ENCODE data around the gene ACOT13.
"Not testable (repeated sequence)": the region's sequence is repeated elsewhere in the genome, so short reads cannot be mapped to it uniquely, and the experiment has no call there.

Gene ACOT13

GRCh38 chr6:24743265-24743943 lies 76.5 kb downstream of the ACOT13 start:
- TF ChIP-seq CTCF (conservative IDR thresholded peaks at IDR 0.05), result no peak
- TF ChIP-seq ZFX (IDR thresholded peaks at IDR 0.05), result no peak
- H3K27ac ChIP-seq, result no peak overlapping the region

- TF ChIP-seq ZFX (IDR thresholded peaks at IDR 0.05) (no peak), CTCF (conservative IDR thresholded peaks at IDR 0.05) (no peak)
- H3K27ac ChIP-seq, result no peak overlapping the region
These were observed 77.1 kb downstream of the ACOT13 start for GRCh38 chr6:24743944-24744335.

DNA sequence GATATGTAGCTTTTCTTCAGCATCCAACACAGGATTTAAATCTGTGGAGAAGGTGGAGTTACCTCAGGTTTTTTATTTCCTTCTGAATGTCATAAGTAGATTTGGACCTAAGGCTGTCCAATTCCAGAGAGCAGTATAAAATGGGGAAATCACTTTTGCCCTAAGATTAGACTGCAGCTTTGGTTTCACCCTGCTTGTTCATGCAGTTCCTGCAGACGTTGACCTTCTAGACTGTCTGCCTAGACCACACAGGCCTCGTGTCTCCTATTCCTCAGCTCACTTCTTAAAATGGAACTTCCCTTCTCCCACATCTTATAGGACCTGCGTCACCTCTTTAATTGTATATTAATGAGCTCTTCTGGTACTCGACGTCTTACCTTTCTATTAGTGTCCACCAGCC lies 78.0 kb downstream of the ACOT13 start:
- H3K27ac ChIP-seq, result no peak overlapping the region

GRCh38 chr6:24749297-24749696 lies 82.4 kb downstream of the ACOT13 start:
- H3K27ac ChIP-seq, result no peak overlapping the region
- TF ChIP-seq CTCF (conservative IDR thresholded peaks at IDR 0.05) (no peak), ZFX (IDR thresholded peaks at IDR 0.05) (no peak)

More for the DNA sequence above, 78.0 kb downstream of the ACOT13 start:
- TF ChIP-seq CTCF (conservative IDR thresholded peaks at IDR 0.05) (no peak), ZFX (IDR thresholded peaks at IDR 0.05) (no peak)

GRCh38 chr6:24750878-24751277 lies 84.0 kb downstream of the ACOT13 start:
- not testable (repeated sequence) for H3K27ac ChIP-seq

DNA sequence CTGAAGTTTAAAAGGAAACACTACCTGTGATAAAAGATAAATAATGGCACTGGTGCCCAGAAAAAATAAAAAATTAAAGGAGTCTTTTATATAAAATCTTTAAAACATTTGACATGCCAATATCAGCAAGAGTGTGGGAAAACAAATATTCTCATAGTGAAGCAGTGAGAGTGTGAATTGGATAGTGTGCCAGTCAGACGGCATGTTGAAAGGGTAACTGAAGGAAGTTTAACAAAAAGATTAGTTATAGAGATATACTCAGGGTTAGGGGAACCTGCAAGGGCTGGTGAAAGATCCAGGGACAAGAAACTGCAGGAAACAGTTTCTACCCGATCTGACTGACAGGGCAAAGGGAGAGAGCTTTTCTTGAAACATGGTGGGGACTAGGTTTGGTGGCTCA lies 85.6 kb downstream of the ACOT13 start:
- TF ChIP-seq CTCF (conservative IDR thresholded peaks at IDR 0.05), result no peak
- H3K27ac ChIP-seq, result no peak overlapping the region

DNA sequence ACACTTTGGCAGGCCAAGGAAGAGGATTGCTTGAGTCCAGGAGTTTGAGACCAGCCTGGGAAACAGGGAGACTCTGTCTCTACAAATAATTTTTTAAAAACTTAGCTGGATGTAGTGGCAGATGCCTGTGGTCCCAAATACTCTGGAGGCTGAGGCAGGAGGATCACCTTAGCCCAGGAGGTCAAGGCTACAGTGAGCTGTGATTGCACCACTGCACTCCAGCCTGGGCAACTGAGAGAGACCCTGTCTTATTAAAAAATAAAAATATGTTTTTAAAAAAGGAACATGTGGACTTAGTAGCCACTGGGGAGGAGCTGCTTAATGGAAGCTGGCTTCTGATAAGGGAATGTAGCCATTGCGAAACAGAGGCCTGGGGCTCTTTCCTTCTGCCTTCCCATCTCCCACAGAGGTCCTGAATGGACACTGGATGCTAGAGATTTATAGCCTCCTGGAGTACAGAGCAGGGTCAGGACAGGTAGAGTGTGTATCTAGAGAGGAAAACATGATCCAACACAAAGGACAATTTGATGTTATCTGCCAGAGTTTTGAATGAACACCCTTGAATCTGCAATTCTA lies 86.1 kb downstream of the ACOT13 start:
- no peak overlapping the region for H3K27ac ChIP-seq
- TF ChIP-seq CTCF (conservative IDR thresholded peaks at IDR 0.05) (no peak), ZFX (IDR thresholded peaks at IDR 0.05) (no peak)

GRCh38 chr6:24753545-24753944 lies 86.7 kb downstream of the ACOT13 start:
- TF ChIP-seq CTCF (conservative IDR thresholded peaks at IDR 0.05) (no peak), ZFX (IDR thresholded peaks at IDR 0.05) (no peak)
- H3K27ac ChIP-seq, result no peak overlapping the region

- H3K27ac ChIP-seq, result not testable (repeated sequence)
These were observed 87.5 kb downstream of the ACOT13 start for GRCh38 chr6:24754378-24754777.

Data from C4-2B (cell line).